Esophagus squamous epithelium (tissue), 5 donors: ENCODE measurements around the gene NPRL2. TPM values are rescaled to one million over a fixed set of nuclear protein-coding genes. Genes with fewer than 3 reads are reported as not detected.

Experiments
- DNase-seq: peaks from one replicate; lab custom pipeline; 2025; lab: John Stamatoyannopoulos, UW
- H3K27ac ChIP-seq, 4 donors: fragments of 200-600 bp; sonication (generic); one replicate each; pipeline ENCODE4 v1.5.1; 2016 to 2019; ENCODE audit warnings: mild to moderate bottlenecking in 1 of 4
- H3K27me3 ChIP-seq, 4 donors: fragments of 200-600 bp; sonication (generic); 1 replicate in 3 of 4; 2 replicates in 1 of 4; pipeline versions ENCODE4 v1.5.1 to v1.6.0; 2017 to 2021; ENCODE audit warnings: antibody characterized with exemption in 1 of 4
- H3K36me3 ChIP-seq, 3 donors: fragments of 200-600 bp; sonication (generic); one replicate each; pipeline ENCODE4 v1.5.1; 2016 to 2019
- H3K4me1 ChIP-seq, 3 donors: fragments of 200-600 bp; sonication (generic); one replicate each; pipeline ENCODE4 v1.5.1; 2017 to 2019
- H3K4me3 ChIP-seq, 4 donors: fragments of 200-600 bp; sonication (generic); 1 replicate in 3 of 4; 2 replicates in 1 of 4; pipeline ENCODE4 v1.5.1; 2016 to 2019; ENCODE audit warnings: mild to moderate bottlenecking in 2 of 4, moderate library complexity in 1 of 4
- H3K9me3 ChIP-seq, 3 donors: fragments of 200-600 bp; sonication (generic); one replicate each; pipeline ENCODE4 v1.5.1; 2016 to 2019
- POLR2A ChIP-seq, 4 donors: fragments of 450-650 bp; IDR thresholded peaks; one replicate each; pipeline ENCODE4 v1.6.1; 2017; ENCODE audit warnings: antibody characterized with exemption in 4 of 4, mild to moderate bottlenecking in 4 of 4, moderate library complexity in 3 of 4
- WGBS, 2 donors: methylation state at CpG; one replicate each; pipeline ENCODE4 v1.1.5; 2018; 5-methylcytosine and 5-hydroxymethylcytosine counted together
- intact Hi-C: fragments of 100-400 bp; cut with DNase I; formaldehyde crosslinking; loops from one replicate; pipeline ENCODE4 v1.15.0; 2022
- total RNA-seq, 4 donors: library from RNA; depleted of rRNA; stranded (reverse); fragments of >200 nt; gene quantifications; one replicate each; pipeline ENCODE4 v1.1.0, GENCODE V29; 2016
- TF ChIP-seq, protein P1 (sequence below), 6 experiments: fragments of 450-650 bp in 4 of 6; fragments of 200-600 bp in 2 of 6; sonication (generic) in 2 of 6; IDR thresholded peaks; one replicate each; pipeline ENCODE4 v1.5.1; 2016 to 2019; ENCODE audit warnings: antibody characterized with exemption in 6 of 6, mild to moderate bottlenecking in 4 of 6, moderate library complexity in 4 of 6
- donor health status: DM: yes; HTN: yes; CAD: no.

The NPRL2 gene
- total RNA-seq, 4 donors from 2014 or later = 10.4 to 21.2 (median 16.1) TPM

DNA sequence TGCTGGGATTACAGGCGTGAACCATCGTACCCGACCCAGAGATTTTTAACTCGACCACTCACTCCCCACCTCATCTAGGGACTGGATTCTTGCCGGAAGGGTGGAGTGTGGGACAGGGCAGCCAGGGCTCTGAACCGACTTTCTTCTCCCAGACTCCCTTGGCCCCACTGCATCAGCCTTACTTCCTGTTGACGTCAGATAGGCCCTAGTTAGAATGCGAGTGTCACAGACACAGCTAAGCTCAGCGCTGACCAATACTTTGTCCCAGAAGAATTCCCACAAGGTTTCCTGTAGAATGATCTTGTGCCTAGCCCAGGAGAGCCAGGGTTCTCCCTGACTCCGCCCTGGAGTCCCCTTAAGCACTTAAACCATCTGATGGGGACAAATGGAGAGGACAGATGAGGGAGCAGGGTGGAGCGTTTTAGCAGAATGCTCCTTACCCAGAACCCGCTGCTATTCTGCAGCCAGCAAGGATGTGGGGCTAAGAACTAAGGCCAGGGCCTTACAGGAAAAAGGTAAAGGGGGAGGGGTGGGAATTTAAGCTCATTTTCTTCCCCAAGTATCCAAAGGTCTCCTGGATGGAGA is 16.7 kb downstream of the NPRL2 start:
- peak overlapping the region; percentile 96 to 100 (median 98) for H3K27ac ChIP-seq
- intact Hi-C loops = no loop called here
- H3K4me1 ChIP-seq = peaks cover 48 to 70% (median 51%) of the 10 kb centered on the region in 3 donors
- WGBS, 2 donors = 42 to 73% methylated on average over 9 to 10 of the region's 12 CpGs
- peaks cover 24 to 47% (median 26%) of the 10 kb centered on the region in 3 donors for H3K36me3 ChIP-seq
- no peaks in the 10 kb centered on the region for H3K9me3 ChIP-seq
- H3K27me3 ChIP-seq = no peaks in the 10 kb centered on the region
- TF ChIP-seq, protein P1, sequence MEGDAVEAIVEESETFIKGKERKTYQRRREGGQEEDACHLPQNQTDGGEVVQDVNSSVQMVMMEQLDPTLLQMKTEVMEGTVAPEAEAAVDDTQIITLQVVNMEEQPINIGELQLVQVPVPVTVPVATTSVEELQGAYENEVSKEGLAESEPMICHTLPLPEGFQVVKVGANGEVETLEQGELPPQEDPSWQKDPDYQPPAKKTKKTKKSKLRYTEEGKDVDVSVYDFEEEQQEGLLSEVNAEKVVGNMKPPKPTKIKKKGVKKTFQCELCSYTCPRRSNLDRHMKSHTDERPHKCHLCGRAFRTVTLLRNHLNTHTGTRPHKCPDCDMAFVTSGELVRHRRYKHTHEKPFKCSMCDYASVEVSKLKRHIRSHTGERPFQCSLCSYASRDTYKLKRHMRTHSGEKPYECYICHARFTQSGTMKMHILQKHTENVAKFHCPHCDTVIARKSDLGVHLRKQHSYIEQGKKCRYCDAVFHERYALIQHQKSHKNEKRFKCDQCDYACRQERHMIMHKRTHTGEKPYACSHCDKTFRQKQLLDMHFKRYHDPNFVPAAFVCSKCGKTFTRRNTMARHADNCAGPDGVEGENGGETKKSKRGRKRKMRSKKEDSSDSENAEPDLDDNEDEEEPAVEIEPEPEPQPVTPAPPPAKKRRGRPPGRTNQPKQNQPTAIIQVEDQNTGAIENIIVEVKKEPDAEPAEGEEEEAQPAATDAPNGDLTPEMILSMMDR (IDR thresholded peaks at IDR 0.05) = no peak
- TF ChIP-seq POLR2A (IDR thresholded peaks at IDR 0.05) = no peak
- H3K4me3 ChIP-seq = peak overlapping the region in 1 of 4 donors; percentile 12
- DNase-seq = no peak

DNA sequence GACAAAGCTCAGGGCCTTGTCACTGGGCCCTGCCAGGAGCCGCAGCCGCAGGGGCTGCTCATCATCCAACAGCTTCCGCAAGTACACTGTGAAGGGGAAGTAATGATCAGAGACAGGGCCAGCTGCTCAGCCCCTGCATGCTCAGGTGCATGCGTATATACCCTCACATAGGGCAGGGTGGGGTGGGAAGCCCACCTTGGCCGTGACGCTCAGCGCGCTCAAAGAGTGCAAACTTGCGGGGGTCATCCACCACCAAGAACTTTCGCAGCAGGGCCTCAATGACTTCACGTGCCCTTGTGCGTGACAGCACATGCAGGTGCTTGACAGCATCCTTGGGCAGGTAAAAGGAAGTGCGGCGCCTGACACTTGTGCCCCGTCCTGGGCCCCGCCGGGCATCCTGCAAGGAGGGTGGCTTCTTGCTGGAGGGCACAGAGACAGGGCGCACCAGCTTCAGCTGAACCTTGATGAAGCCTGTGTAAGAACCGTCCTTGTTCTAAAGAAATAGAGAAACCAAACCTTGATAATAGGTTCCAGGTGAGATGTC is 19.1 kb downstream of the NPRL2 start:
- Histone ChIP-seq H3K36me3 (peaks cover 24 to 49% (median 26%) of the 10 kb centered on the region in 3 donors), H3K4me3 (no peak overlapping the region), H3K27ac (no peak overlapping the region), H3K27me3 (no peaks in the 10 kb centered on the region), H3K4me1 (peaks cover 49 to 72% (median 54%) of the 10 kb centered on the region in 3 donors), H3K9me3 (no peaks in the 10 kb centered on the region)
- 90% methylated on average over 8 of the region's 19 CpGs; no CpG with 5 or more reads in 1 of the 2 donors for whole genome bisulfite sequencing, 2 donors
- no peak for TF ChIP-seq POLR2A (IDR thresholded peaks at IDR 0.05)
- TF ChIP-seq, protein P1 (IDR thresholded peaks at IDR 0.05) = no peak
- no peak for DNase-seq
- intact Hi-C loops = no loop called here

- Histone ChIP-seq H3K27me3 (no peaks in the 10 kb centered on the region), H3K27ac (no peak overlapping the region), H3K36me3 (peaks cover 24 to 60% (median 26%) of the 10 kb centered on the region in 3 donors), H3K9me3 (no peaks in the 10 kb centered on the region), H3K4me1 (peaks cover 38 to 72% (median 43%) of the 10 kb centered on the region in 3 donors), H3K4me3 (no peak overlapping the region)
- no peak for DNase-seq
- 93% methylated on average over 3 of the region's 10 CpGs; no CpG with 5 or more reads in 1 of the 2 donors for WGBS, 2 donors
- TF ChIP-seq, protein P1 (IDR thresholded peaks at IDR 0.05) = no peak
- TF ChIP-seq POLR2A (IDR thresholded peaks at IDR 0.05) = no peak
- intact Hi-C loops = no loop called here
These were observed 20.2 kb downstream of the NPRL2 start for GRCh38 chr3:50330330-50330729.

GRCh38 chr3:50327943-50328691 is 22.5 kb downstream of the NPRL2 start, which contains the start of gene TUSC2:
Gene TUSC2, minus strand, starts transcription at chr3:50328223. Its CDS starts 124 bp downstream, at chr3:50328099.
- Histone ChIP-seq H3K9me3 (no peaks in the 10 kb centered on the region), H3K4me1 (peaks cover 26 to 72% (median 29%) of the 10 kb centered on the region in 3 donors), H3K27me3 (no peaks in the 10 kb centered on the region), H3K4me3 (peak within 1 kb of the TSS; percentile 83 to 94 (median 86)), H3K27ac (peak within 1 kb of the TSS; percentile 85 to 93 (median 90)), H3K36me3 (peaks cover 24 to 60% (median 26%) of the 10 kb centered on the region in 3 donors)
- DNase-seq = peak; percentile 78
- TF ChIP-seq POLR2A (IDR thresholded peaks at IDR 0.05) = peak in 3 of 4 donors; percentile 62 to 81 (median 78)
- TF ChIP-seq, protein P1 (IDR thresholded peaks at IDR 0.05) = peak in 2 of 6 experiments; percentile 11 to 36
- WGBS, 2 donors = 1 to 7% methylated on average over 12 to 30 of the region's 55 CpGs
- intact Hi-C loops = loop anchor here (10.0 kb wide), 1 partner anchor 53 kb away; the partner anchor contains the start of gene LSMEM2
